GM12864 (cell line): ENCODE measurements around the gene FIBCD1.
"Not testable (repeated sequence)": the region's sequence is repeated elsewhere in the genome, so short reads cannot be mapped to it uniquely, and the experiment has no call there.

ENCODE experiments used
- DNase-seq: peaks from one replicate; pipeline ENCODE4 v3.0.0-alpha.2; 2011; ENCODE audit warnings: low read depth
- H3K4me3 ChIP-seq: 2 replicates; pipeline ENCODE4 v1.5.1; 2011; ENCODE audit warnings: mild to moderate bottlenecking, low read depth, low read length, control low read depth
- CTCF ChIP-seq: IDR thresholded peaks from 2 replicates; pipeline ENCODE4 v1.5.1; 2011; ENCODE audit warnings: low read depth, mild to moderate bottlenecking, moderate library complexity, low read length, control low read depth, inconsistent platforms; ENCODE audit errors: missing control alignments

FIBCD1 gene

GRCh38 chr9:130917168-130917960, 21.7 kb downstream of the FIBCD1 start:
- no peak for DNase-seq
- H3K4me3 ChIP-seq: no peak overlapping the region
- TF ChIP-seq CTCF: no peak

GRCh38 chr9:130915096-130915447, 24.0 kb downstream of the FIBCD1 start:
- DNase-seq: no peak
- no peak for TF ChIP-seq CTCF
- H3K4me3 ChIP-seq: no peak overlapping the region

- TF ChIP-seq CTCF: no peak
- no peak for DNase-seq
- no peak overlapping the region for H3K4me3 ChIP-seq
Measured at GRCh38 chr9:130914417-130915095, 24.5 kb downstream of the FIBCD1 start.

GRCh38 chr9:130913599-130914416, 25.2 kb downstream of the FIBCD1 start:
- no peak overlapping the region for H3K4me3 ChIP-seq
- no peak for TF ChIP-seq CTCF
- no peak for DNase-seq

- H3K4me3 ChIP-seq: no peak overlapping the region
- TF ChIP-seq CTCF: no peak
- no peak for DNase-seq
Measured at GRCh38 chr9:130912932-130913598, 26.0 kb downstream of the FIBCD1 start.

GRCh38 chr9:130911254-130912049, 27.6 kb downstream of the FIBCD1 start:
- TF ChIP-seq CTCF: no peak
- no peak for DNase-seq
- H3K4me3 ChIP-seq: no peak overlapping the region

- H3K4me3 ChIP-seq, DNase-seq: not testable (repeated sequence)
Measured at GRCh38 chr9:130910670-130911069, 28.4 kb downstream of the FIBCD1 start.

- H3K4me3 ChIP-seq, DNase-seq: not testable (repeated sequence)
Measured at GRCh38 chr9:130910041-130910440, 29.0 kb downstream of the FIBCD1 start.
